Liver (tissue), 9 donors: ENCODE results near the gene CDK16. TPM values are rescaled to one million over a fixed set of nuclear protein-coding genes. Genes with fewer than 3 reads are reported as not detected.
"Not testable (repeated sequence)": the region's sequence is repeated elsewhere in the genome, so short reads cannot be mapped to it uniquely, and the experiment has no call there.

ENCODE experiments used
- DNase-seq: peaks from one replicate; pipeline ENCODE4 v3.0.0-alpha.2; 2017; ENCODE audit warnings: low spot score
- H3K27ac ChIP-seq, 2 donors: one replicate each; pipeline ENCODE4 v1.7.0; 2013; ENCODE audit warnings: inconsistent platforms in 2 of 2, low read length in 2 of 2, control low read depth in 1 of 2, low read depth in 1 of 2, mild to moderate bottlenecking in 1 of 2
- H3K27me3 ChIP-seq, 4 donors: one replicate each; pipeline versions ENCODE4 v1.6.1 to v1.7.0; 2013; ENCODE audit warnings: low read length in 3 of 4, inconsistent platforms in 1 of 4, mild to moderate bottlenecking in 1 of 4, moderate library complexity in 1 of 4; ENCODE audit not compliant: control insufficient read depth in 4 of 4, insufficient read depth in 4 of 4
- H3K36me3 ChIP-seq, 4 donors: one replicate each; pipeline versions ENCODE4 v1.6.1 to v1.7.0; 2013; ENCODE audit warnings: low read length in 3 of 4, mild to moderate bottlenecking in 3 of 4, low read depth in 1 of 4, moderate library complexity in 1 of 4; ENCODE audit not compliant: control insufficient read depth in 4 of 4, insufficient read depth in 3 of 4
- H3K4me1 ChIP-seq, 4 donors: one replicate each; pipeline versions ENCODE4 v1.6.1 to v1.7.0; 2013; ENCODE audit warnings: low read length in 3 of 4, mild to moderate bottlenecking in 3 of 4, moderate library complexity in 1 of 4; ENCODE audit not compliant: control insufficient read depth in 4 of 4, insufficient read depth in 4 of 4
- H3K4me3 ChIP-seq, 3 donors: one replicate each; pipeline versions ENCODE4 v1.6.1 to v1.7.0; 2013; ENCODE audit warnings: low read length in 3 of 3, control low read depth in 1 of 3, low read depth in 1 of 3, mild to moderate bottlenecking in 1 of 3
- H3K9ac ChIP-seq, 2 donors: one replicate each; pipeline ENCODE4 v1.7.0; 2013; ENCODE audit warnings: low read length in 2 of 2, mild to moderate bottlenecking in 2 of 2, moderate library complexity in 2 of 2, control low read depth in 1 of 2, low read depth in 1 of 2
- H3K9me3 ChIP-seq, 4 donors: one replicate each; pipeline versions ENCODE4 v1.6.1 to v1.7.0; 2013; ENCODE audit warnings: low read length in 3 of 4; ENCODE audit not compliant: control insufficient read depth in 4 of 4
- EGR1 ChIP-seq, 2 donors: IDR thresholded peaks; 2 replicates each; pipeline ENCODE4 v1.6.1; 2016 to 2018; ENCODE audit warnings: antibody characterized with exemption in 2 of 2, low read depth in 2 of 2
- FOXA1 ChIP-seq: IDR thresholded peaks from 2 replicates; pipeline ENCODE4 v1.6.1; 2016; ENCODE audit warnings: antibody characterized with exemption
- FOXA2 ChIP-seq: IDR thresholded peaks from 2 replicates; pipeline ENCODE4 v1.6.1; 2016; ENCODE audit warnings: antibody characterized with exemption
- GABPA ChIP-seq, 2 donors: IDR thresholded peaks in 1 of 2; conservative IDR thresholded peaks in 1 of 2; 2 replicates each; pipeline ENCODE4 v1.6.1; 2016; ENCODE audit warnings: antibody characterized with exemption in 2 of 2, mild to moderate bottlenecking in 1 of 2, moderate library complexity in 1 of 2
- HNF4A ChIP-seq, 2 donors: conservative IDR thresholded peaks; 2 replicates each; pipeline ENCODE4 v1.6.1; 2016; ENCODE audit warnings: antibody characterized with exemption in 2 of 2, mild to moderate bottlenecking in 2 of 2
- HNF4G ChIP-seq: IDR thresholded peaks from 2 replicates; pipeline ENCODE4 v1.6.1; 2016; ENCODE audit warnings: antibody characterized with exemption
- JUND ChIP-seq, 2 donors: IDR thresholded peaks; 2 replicates each; pipeline ENCODE4 v1.6.1; 2016; ENCODE audit warnings: antibody characterized with exemption in 2 of 2
- NR2F2 ChIP-seq: IDR thresholded peaks from 2 replicates; pipeline ENCODE4 v1.6.1; 2016; ENCODE audit warnings: antibody characterized with exemption
- RAD21 ChIP-seq, 2 donors: IDR thresholded peaks; 2 replicates each; pipeline ENCODE4 v1.6.1; 2016; ENCODE audit warnings: antibody characterized with exemption in 2 of 2, mild to moderate bottlenecking in 2 of 2
- RXRA ChIP-seq, 2 donors: IDR thresholded peaks; 2 replicates each; pipeline ENCODE4 v1.6.1; 2017 to 2018; ENCODE audit warnings: antibody characterized with exemption in 2 of 2, mild to moderate bottlenecking in 1 of 2
- SP1 ChIP-seq: IDR thresholded peaks from 2 replicates; pipeline ENCODE4 v1.6.1; 2018; ENCODE audit warnings: antibody characterized with exemption, mild to moderate bottlenecking
- TAF1 ChIP-seq: conservative IDR thresholded peaks from 2 replicates; pipeline ENCODE4 v1.6.1; 2016; ENCODE audit warnings: antibody characterized with exemption, mild to moderate bottlenecking
- YY1 ChIP-seq: IDR thresholded peaks from 2 replicates; pipeline ENCODE4 v1.6.1; 2016; ENCODE audit warnings: antibody characterized with exemption, mild to moderate bottlenecking
- WGBS: extraction: QIAGEN DNeasy Blood & Tissue Kit; methylation state at CpG from one replicate; pipeline ENCODE4 v1.1.7; 2013; 5-methylcytosine and 5-hydroxymethylcytosine counted together
- polyA plus RNA-seq, 2 donors: library from polyadenylated mRNA; stranded (reverse) in 1 of 2; unstranded in 1 of 2; fragments of 200-250 nt in 1 of 2; fragments of >200 nt in 1 of 2; fragmentation: Nextera tagmentation in 1 of 2; extraction: Ambion mirVana in 1 of 2; gene quantifications; one replicate each; pipeline versions ENCODE4 v1.2.1 to v1.2.3, GENCODE V29; 2013 to 2015
- total RNA-seq, 2 donors: library from RNA; depleted of rRNA; stranded (reverse); fragments of >200 nt; gene quantifications; one replicate each; pipeline ENCODE4 v1.2.3, GENCODE V29; 2014
- TF ChIP-seq, protein P1 (sequence below): IDR thresholded peaks from 2 replicates; pipeline ENCODE4 v1.6.1; 2016; ENCODE audit warnings: antibody characterized with exemption
- TF ChIP-seq, protein P2 (sequence below): IDR thresholded peaks from 2 replicates; pipeline ENCODE4 v1.6.1; 2016; ENCODE audit warnings: antibody characterized with exemption
- TF ChIP-seq, protein P3 (sequence below): IDR thresholded peaks from 2 replicates; pipeline ENCODE4 v1.6.1; 2016; ENCODE audit warnings: antibody characterized with exemption, mild to moderate bottlenecking
- donor health status: healthy.
- donor health status: healthy.
- donor health status: healthy.
- donor health status: healthy.
- donor health status: healthy.

Gene CDK16
- total and polyA plus RNA-seq, 4 donors: 10.8 to 31.1 (median 19.9) TPM

- Histone ChIP-seq H3K9ac (no peak overlapping the region), H3K4me1 (no peaks in the 10 kb centered on the region), H3K27ac (no peak overlapping the region), H3K27me3 (no peaks in the 10 kb centered on the region), H3K4me3 (no peak overlapping the region), H3K9me3 (peaks cover 0 to 1% (median 0%) of the 10 kb centered on the region in 4 donors), H3K36me3 (peaks cover 0 to 7% (median 3%) of the 10 kb centered on the region in 4 donors)
- WGBS: 93% methylated on average over 6 of the region's 6 CpGs
- TF ChIP-seq NR2F2 (no peak), SP1 (no peak), HNF4G (no peak), RAD21 (IDR thresholded peaks at IDR 0.05) (no peak), GABPA (IDR thresholded peaks at IDR 0.05 in 1 of 2, conservative IDR thresholded peaks at IDR 0.05 in 1 of 2) (no peak), RXRA (IDR thresholded peaks at IDR 0.05) (no peak), FOXA1 (no peak), FOXA2 (no peak), JUND (IDR thresholded peaks at IDR 0.05) (no peak)
- TF ChIP-seq, protein P1, sequence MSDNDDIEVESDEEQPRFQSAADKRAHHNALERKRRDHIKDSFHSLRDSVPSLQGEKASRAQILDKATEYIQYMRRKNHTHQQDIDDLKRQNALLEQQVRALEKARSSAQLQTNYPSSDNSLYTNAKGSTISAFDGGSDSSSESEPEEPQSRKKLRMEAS: no peak
- no peak for DNase-seq
Measured at GRCh38 chrX:47250017-47250347, 31.5 kb downstream of the CDK16 start.

- not testable (repeated sequence) for H3K27me3 ChIP-seq, H3K4me1 ChIP-seq, H3K4me3 ChIP-seq, H3K36me3 ChIP-seq, DNase-seq, H3K9ac ChIP-seq, H3K27ac ChIP-seq, H3K9me3 ChIP-seq
- WGBS: 91% methylated on average over 12 of the region's 12 CpGs
Measured at GRCh38 chrX:47257620-47258019, 39.1 kb downstream of the CDK16 start.

DNA sequence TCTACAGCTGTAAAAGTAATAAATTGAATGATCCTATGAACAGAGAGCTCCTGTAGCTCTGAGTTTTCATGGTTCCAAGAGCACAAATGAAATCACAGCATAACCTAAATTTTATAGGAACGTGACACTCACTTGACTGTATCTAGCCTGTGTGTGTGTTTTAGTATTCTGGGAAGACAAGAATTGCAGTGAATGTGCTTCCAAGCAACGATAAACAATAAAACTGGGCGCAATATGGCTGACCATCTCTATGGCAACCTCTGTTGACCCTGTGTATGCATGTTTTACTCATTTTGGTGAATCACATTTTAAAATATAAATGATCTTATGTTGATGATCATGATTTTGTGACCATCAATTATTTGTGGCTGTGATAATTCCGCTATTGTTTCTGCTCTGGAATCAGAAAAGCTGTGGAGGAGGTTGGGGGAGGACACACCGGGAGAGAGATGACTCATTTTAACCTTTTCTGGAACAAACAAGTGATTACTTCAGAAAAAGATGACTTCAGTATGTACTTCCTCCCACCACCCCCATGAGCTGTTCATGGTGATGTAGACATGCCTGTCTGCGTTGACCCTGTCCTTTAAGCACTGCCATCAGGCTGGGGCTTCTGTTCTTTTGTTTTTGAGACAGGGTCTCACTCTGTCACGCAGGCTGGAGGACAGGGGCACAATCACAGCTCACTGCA is 46.1 kb downstream of the CDK16 start:
- Histone ChIP-seq H3K9me3 (no peaks in the 10 kb centered on the region), H3K9ac (no peak overlapping the region), H3K36me3 (no peaks in the 10 kb centered on the region), H3K27me3 (peaks cover 0 to 2% (median 0%) of the 10 kb centered on the region in 4 donors), H3K4me3 (no peak overlapping the region), H3K4me1 (no peaks in the 10 kb centered on the region), H3K27ac (no peak overlapping the region)
- no peak for DNase-seq
- TF ChIP-seq, protein P2, sequence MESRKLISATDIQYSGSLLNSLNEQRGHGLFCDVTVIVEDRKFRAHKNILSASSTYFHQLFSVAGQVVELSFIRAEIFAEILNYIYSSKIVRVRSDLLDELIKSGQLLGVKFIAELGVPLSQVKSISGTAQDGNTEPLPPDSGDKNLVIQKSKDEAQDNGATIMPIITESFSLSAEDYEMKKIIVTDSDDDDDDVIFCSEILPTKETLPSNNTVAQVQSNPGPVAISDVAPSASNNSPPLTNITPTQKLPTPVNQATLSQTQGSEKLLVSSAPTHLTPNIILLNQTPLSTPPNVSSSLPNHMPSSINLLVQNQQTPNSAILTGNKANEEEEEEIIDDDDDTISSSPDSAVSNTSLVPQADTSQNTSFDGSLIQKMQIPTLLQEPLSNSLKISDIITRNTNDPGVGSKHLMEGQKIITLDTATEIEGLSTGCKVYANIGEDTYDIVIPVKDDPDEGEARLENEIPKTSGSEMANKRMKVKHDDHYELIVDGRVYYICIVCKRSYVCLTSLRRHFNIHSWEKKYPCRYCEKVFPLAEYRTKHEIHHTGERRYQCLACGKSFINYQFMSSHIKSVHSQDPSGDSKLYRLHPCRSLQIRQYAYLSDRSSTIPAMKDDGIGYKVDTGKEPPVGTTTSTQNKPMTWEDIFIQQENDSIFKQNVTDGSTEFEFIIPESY: no peak
- no peak for TF ChIP-seq EGR1 (IDR thresholded peaks at IDR 0.05; ENCODE audit: low read depth in 2 of 2)
- TF ChIP-seq TAF1: no peak
- no peak for TF ChIP-seq NR2F2
- TF ChIP-seq RAD21 (IDR thresholded peaks at IDR 0.05): no peak
- TF ChIP-seq, protein P3, sequence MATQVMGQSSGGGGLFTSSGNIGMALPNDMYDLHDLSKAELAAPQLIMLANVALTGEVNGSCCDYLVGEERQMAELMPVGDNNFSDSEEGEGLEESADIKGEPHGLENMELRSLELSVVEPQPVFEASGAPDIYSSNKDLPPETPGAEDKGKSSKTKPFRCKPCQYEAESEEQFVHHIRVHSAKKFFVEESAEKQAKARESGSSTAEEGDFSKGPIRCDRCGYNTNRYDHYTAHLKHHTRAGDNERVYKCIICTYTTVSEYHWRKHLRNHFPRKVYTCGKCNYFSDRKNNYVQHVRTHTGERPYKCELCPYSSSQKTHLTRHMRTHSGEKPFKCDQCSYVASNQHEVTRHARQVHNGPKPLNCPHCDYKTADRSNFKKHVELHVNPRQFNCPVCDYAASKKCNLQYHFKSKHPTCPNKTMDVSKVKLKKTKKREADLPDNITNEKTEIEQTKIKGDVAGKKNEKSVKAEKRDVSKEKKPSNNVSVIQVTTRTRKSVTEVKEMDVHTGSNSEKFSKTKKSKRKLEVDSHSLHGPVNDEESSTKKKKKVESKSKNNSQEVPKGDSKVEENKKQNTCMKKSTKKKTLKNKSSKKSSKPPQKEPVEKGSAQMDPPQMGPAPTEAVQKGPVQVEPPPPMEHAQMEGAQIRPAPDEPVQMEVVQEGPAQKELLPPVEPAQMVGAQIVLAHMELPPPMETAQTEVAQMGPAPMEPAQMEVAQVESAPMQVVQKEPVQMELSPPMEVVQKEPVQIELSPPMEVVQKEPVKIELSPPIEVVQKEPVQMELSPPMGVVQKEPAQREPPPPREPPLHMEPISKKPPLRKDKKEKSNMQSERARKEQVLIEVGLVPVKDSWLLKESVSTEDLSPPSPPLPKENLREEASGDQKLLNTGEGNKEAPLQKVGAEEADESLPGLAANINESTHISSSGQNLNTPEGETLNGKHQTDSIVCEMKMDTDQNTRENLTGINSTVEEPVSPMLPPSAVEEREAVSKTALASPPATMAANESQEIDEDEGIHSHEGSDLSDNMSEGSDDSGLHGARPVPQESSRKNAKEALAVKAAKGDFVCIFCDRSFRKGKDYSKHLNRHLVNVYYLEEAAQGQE: no peak
- no peak for TF ChIP-seq RXRA (IDR thresholded peaks at IDR 0.05)
- TF ChIP-seq, protein P1: no peak
- no peak for TF ChIP-seq HNF4G
- TF ChIP-seq FOXA2: no peak
- TF ChIP-seq HNF4A (conservative IDR thresholded peaks at IDR 0.05): no peak
- no peak for TF ChIP-seq YY1
- TF ChIP-seq FOXA1: no peak
- no peak for TF ChIP-seq GABPA (IDR thresholded peaks at IDR 0.05 in 1 of 2, conservative IDR thresholded peaks at IDR 0.05 in 1 of 2)
- WGBS: 75% methylated on average over 7 of the region's 7 CpGs
